Measurements from ENCODE around the gene CEP290.

The CEP290 gene

GRCh38 chr12:88067301-88067700, 74.6 kb downstream of the CEP290 start:
- Mint-ChIP-seq H3K27ac (no peak overlapping the region), H3K36me3 (ENCODE audit: low read depth) (peaks cover 32% of the 10 kb centered on the region), H3K27me3 (ENCODE audit: low read depth, poor library complexity) (no peaks in the 10 kb centered on the region), H3K4me1 (no peaks in the 10 kb centered on the region), H3K4me3 (no peak overlapping the region), H3K9me3 (no peaks in the 10 kb centered on the region)
- TF ChIP-seq CTCF (IDR thresholded peaks at IDR 0.05): no peak
- DNase-seq: no peak

DNA sequence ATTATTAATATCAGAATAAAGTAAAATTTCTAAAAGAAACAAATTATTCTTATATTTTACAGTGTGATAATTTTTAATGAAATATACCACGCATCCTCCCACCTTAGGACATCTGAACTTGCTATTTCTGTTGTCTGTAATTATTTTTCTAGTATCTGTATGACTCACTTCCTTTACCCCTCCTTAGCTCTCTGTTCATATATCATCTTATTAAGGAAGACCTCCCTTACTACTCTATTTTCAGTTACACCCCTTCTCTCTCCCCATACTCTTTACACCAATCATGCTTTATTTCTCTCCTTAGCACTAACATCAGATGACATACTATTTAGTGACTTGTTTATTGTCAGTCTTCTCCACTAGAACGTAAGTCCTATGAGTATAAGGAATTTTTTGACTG, 78.5 kb downstream of the CEP290 start:
- Mint-ChIP-seq H3K4me1 (no peaks in the 10 kb centered on the region), H3K27me3 (ENCODE audit: low read depth, poor library complexity) (no peaks in the 10 kb centered on the region), H3K4me3 (no peak overlapping the region), H3K9me3 (no peaks in the 10 kb centered on the region), H3K36me3 (ENCODE audit: low read depth) (peaks cover 41% of the 10 kb centered on the region), H3K27ac (no peak overlapping the region)
- no peak for TF ChIP-seq CTCF (IDR thresholded peaks at IDR 0.05)
- DNase-seq: no peak

DNA sequence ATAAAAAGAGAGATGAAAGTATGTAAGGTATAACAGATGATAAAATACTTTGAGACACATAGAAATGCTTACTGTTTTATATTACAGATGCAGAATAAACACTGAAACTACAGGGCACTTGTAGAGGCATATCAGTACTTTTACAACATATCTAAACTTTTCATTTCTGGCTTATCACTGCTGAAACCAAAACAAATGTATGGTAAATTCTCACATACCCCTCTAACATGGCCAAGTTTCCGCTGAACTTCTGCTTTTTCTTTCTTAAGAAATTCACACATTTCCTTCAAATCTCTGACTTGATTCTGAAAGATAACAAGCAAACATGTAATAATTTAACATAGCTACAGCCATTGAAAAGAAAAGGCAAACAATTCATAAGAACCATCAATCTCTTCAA, 79.4 kb downstream of the CEP290 start:
- peaks cover 47% of the 10 kb centered on the region for H3K36me3 Mint-ChIP-seq (ENCODE audit: low read depth)
- DNase-seq: no peak

DNA sequence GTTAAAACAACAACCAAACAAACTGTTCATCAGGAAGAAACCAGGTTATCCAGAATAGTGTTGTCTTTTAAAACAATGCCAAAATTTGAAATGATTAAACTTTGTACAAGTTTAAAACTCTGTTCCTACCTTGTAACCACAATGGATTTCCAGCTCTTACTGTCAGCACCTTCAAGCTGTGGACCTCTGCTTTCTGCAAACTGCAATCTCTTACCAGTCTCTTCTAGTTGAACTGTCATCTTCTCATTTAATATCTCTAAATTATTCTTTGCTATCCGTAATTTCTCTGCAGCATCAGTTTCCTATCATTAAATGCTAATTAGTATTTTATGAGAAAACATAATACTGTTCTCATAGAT, 83.2 kb downstream of the CEP290 start:
- Mint-ChIP-seq H3K27ac (no peak overlapping the region), H3K36me3 (ENCODE audit: low read depth) (peaks cover 57% of the 10 kb centered on the region), H3K27me3 (ENCODE audit: low read depth, poor library complexity) (no peaks in the 10 kb centered on the region), H3K9me3 (no peaks in the 10 kb centered on the region), H3K4me1 (no peaks in the 10 kb centered on the region), H3K4me3 (no peak overlapping the region)
- TF ChIP-seq CTCF (IDR thresholded peaks at IDR 0.05): no peak
- DNase-seq: no peak

More for the DNA sequence above, 79.4 kb downstream of the CEP290 start:
- Mint-ChIP-seq H3K9me3 (no peaks in the 10 kb centered on the region), H3K4me1 (no peaks in the 10 kb centered on the region), H3K27me3 (ENCODE audit: low read depth, poor library complexity) (no peaks in the 10 kb centered on the region), H3K27ac (no peak overlapping the region), H3K4me3 (no peak overlapping the region)
- TF ChIP-seq CTCF (IDR thresholded peaks at IDR 0.05): no peak

DNA sequence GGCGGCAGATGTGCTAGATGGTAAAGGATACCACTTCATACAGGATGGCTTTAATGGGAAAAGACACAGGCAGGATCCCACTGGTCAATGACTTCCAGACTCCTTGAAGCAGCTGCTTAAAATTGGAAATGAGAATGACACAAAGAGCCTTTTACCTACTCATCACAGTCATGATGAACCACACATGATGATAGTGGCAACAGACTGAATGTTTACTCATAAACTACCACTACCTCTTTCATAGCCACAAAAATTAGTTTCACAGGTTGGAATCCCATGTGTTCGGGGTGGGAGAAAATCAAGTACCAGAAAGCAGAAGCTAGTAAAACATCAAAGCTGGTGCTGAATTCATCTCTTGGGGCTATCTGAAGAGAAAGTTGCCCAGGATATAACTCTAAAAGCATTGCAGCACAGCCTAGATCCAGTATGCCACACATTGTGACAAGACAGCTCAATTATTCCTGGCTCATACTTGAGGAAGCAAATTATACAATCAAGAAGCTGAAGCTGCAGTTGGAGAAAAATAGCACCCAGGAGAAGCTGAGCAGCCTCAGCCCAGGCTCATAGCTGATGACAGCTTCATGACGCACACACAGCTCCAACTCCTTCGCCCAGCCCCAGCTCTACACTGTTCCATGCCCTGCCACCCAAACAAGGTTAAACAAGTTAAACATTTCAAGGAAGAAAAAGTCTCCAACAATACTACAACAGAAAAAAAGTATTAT, 83.7 kb downstream of the CEP290 start:
- Mint-ChIP-seq H3K27ac (no peak overlapping the region), H3K4me3 (no peak overlapping the region), H3K4me1 (no peaks in the 10 kb centered on the region), H3K36me3 (ENCODE audit: low read depth) (peaks cover 52% of the 10 kb centered on the region), H3K27me3 (ENCODE audit: low read depth, poor library complexity) (no peaks in the 10 kb centered on the region), H3K9me3 (no peaks in the 10 kb centered on the region)
- no peak for TF ChIP-seq CTCF (IDR thresholded peaks at IDR 0.05)
- no peak for DNase-seq

DNA sequence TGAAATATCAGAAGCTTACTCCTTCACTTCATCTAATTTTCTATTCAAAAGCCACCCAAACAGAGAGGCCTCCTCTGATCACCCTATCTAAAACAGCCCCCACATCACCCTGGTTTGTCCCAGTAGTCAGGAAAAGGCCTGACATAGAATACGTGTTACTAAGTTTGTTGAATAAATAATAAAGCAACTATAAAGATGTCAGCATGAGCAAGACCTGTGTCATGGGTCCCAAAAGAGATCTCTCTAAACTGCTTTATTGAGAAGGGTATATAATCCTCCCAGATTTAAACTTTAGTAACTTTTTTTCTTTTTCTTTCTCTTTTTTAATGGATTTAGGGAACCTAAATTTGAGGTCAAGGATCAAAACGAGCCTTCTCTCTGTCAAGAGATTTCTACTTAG, 85.3 kb downstream of the CEP290 start:
- Mint-ChIP-seq H3K27ac (no peak overlapping the region), H3K27me3 (ENCODE audit: low read depth, poor library complexity) (no peaks in the 10 kb centered on the region), H3K36me3 (ENCODE audit: low read depth) (peaks cover 48% of the 10 kb centered on the region), H3K4me3 (no peak overlapping the region), H3K4me1 (no peaks in the 10 kb centered on the region), H3K9me3 (no peaks in the 10 kb centered on the region)
- no peak for TF ChIP-seq CTCF (IDR thresholded peaks at IDR 0.05)
- no peak for DNase-seq
